Mononuclear cell (primary cell): ENCODE data around the gene ACADL. TPM values are rescaled to one million over a fixed set of nuclear protein-coding genes. Genes with fewer than 3 reads are reported as not detected.

Experiments
- H3K27me3 ChIP-seq: 2 replicates; pipeline ENCODE4 v1.6.0; 2011; ENCODE audit warnings: low read length, control low read depth; ENCODE audit not compliant: insufficient read depth
- H3K4me1 ChIP-seq: 2 replicates; pipeline ENCODE4 v1.5.1; 2011; ENCODE audit warnings: mild to moderate bottlenecking, low read length, control low read depth; ENCODE audit not compliant: insufficient read depth
- H3K4me3 ChIP-seq: 2 replicates; pipeline ENCODE4 v1.5.1; 2011; ENCODE audit warnings: mild to moderate bottlenecking, low read length, moderate library complexity
- H3K9me3 ChIP-seq: 2 replicates; pipeline ENCODE4 v1.5.1; 2011; ENCODE audit warnings: low read depth, mild to moderate bottlenecking, control low read depth, low read length
- total RNA-seq: library from RNA; depleted of rRNA; stranded (reverse); fragments of >200 nt; gene quantifications from one replicate; pipeline ENCODE4 v1.2.3, GENCODE V29; 2012

The ACADL gene
- total RNA-seq, 1 donor, result not detected

GRCh38 chr2:210169516-210170195, 55.6 kb downstream of the ACADL start:
- Histone ChIP-seq H3K9me3 (no peaks in the 10 kb centered on the region), H3K4me1 (peaks cover 13% of the 10 kb centered on the region), H3K27me3 (no peaks in the 10 kb centered on the region), H3K4me3 (peak overlapping the region; percentile 90)

GRCh38 chr2:210167227-210167626, 58.0 kb downstream of the ACADL start:
- Histone ChIP-seq H3K27me3 (no peaks in the 10 kb centered on the region), H3K9me3 (no peaks in the 10 kb centered on the region), H3K4me3 (no peak overlapping the region), H3K4me1 (peaks cover 19% of the 10 kb centered on the region)

GRCh38 chr2:210162466-210163124, 62.7 kb downstream of the ACADL start:
- Histone ChIP-seq H3K4me1 (peaks cover 7% of the 10 kb centered on the region), H3K4me3 (no peak overlapping the region), H3K27me3 (no peaks in the 10 kb centered on the region), H3K9me3 (no peaks in the 10 kb centered on the region)

GRCh38 chr2:210159059-210159458, 66.2 kb downstream of the ACADL start:
- no peaks in the 10 kb centered on the region for H3K27me3 ChIP-seq
- H3K4me1 ChIP-seq, result peaks cover 7% of the 10 kb centered on the region
- H3K4me3 ChIP-seq, result no peak overlapping the region
- H3K9me3 ChIP-seq, result no peaks in the 10 kb centered on the region

- Histone ChIP-seq H3K4me3 (no peak overlapping the region), H3K4me1 (peaks cover 7% of the 10 kb centered on the region), H3K9me3 (no peaks in the 10 kb centered on the region), H3K27me3 (no peaks in the 10 kb centered on the region)
Observed at GRCh38 chr2:210158236-210158635, 67.0 kb downstream of the ACADL start.

- Histone ChIP-seq H3K9me3 (no peaks in the 10 kb centered on the region), H3K27me3 (no peaks in the 10 kb centered on the region), H3K4me3 (no peak overlapping the region), H3K4me1 (peaks cover 1% of the 10 kb centered on the region)
Observed at GRCh38 chr2:210157526-210157925, 67.7 kb downstream of the ACADL start.

GRCh38 chr2:210147614-210148013, 77.6 kb downstream of the ACADL start:
- H3K4me3 ChIP-seq, result no peak overlapping the region
- H3K9me3 ChIP-seq, result no peaks in the 10 kb centered on the region
- H3K4me1 ChIP-seq, result no peaks in the 10 kb centered on the region
- H3K27me3 ChIP-seq, result no peaks in the 10 kb centered on the region

Other genes starting within 250 kb of the ACADL start
- 17.9 TPM for gene RPE, start 222.8 kb downstream of the ACADL start, total RNA-seq
- gene KANSL1L, start 54.0 kb downstream of the ACADL start, total RNA-seq, result 15.4 TPM
- not detected for gene MYL1, start 89.7 kb upstream of the ACADL start, total RNA-seq